ENCODE data around the gene NR4A1. TPM values are rescaled to one million over a fixed set of nuclear protein-coding genes. Genes with fewer than 3 reads are reported as not detected.

NR4A1 gene
- total and polyA plus RNA-seq, 10 of the 15 experiments (the other 5 are each of a cell fraction or from before 2014, with no cell fraction given), result 0.05 to 7.9 (median 2.2) TPM; not detected in 1

DNA sequence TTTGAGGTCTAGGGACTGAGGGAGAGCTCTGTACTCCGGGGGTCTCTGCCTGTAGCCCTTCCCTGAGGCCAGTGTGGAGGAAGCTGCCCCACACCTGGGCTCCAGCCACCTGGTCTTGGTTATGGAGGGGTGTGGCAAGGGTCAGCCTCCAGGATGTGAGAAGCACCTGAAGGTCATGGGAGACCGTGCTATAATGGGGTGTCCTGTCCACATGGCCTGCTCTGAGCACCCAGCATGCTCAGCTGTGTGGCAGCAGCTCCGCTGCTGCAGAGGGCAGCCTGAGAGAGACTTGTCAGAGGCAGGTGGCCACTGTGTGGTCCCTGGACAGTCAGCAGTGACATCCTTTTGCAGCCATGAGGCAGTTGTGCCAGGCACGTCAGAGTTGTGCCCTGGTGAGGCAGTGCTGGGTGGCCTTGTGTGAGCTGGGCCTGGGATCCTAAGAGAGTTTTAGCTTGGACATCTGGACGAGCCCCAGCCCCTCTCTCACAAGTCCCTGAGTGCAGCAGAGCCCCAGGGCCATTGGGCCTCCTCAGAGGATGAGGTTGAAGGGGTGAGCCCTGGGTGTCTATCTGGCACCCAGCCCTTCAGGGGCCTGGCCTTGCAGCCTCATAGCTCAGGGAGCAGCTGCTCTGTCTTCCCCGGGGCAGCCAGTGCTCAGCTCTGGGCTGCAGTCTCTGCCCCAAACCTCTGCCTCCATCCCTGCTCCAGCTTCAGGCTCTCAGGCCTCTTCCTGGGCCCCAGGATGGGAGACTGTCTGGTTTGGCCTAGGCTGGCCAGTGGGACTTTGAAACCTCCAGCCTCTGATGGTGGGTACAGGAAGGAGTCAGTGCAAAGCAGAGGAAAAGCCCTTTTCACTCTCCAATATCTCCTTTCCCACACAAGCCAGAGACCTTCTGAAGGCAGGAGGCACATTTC lies 11.2 kb downstream of the NR4A1 start:
- H3K4me2 ChIP-seq (ENCODE audit: control insufficient read depth, insufficient read depth), result no peak overlapping the region
- no peaks in the 10 kb centered on the region for H4K20me1 ChIP-seq (ENCODE audit: control insufficient read depth, insufficient read depth)
- ChIA-PET POLR2A (interaction anchor here (0.9 kb wide), 1 partner anchor 31 kb away, joined by 3 read pairs; no protein-coding TSS in a partner anchor), RAD21 (ENCODE audit: unreplicated experiment) (interaction anchor here (0.9 to 1.6 kb wide), 3 partner anchors 26 to 56 kb away, joined by 3 to 6 read pairs (median 3); no protein-coding TSS in a partner anchor), CTCF (interaction anchor here (1.5 to 15.1 kb wide), 2 partner anchors 20 to 36 kb away, joined by 4 to 208 read pairs; no protein-coding TSS in a partner anchor), SMC1A (ENCODE audit: uncharacterized antibody, unreplicated experiment) (interaction anchor here (1.2 to 1.7 kb wide), 2 partner anchors 37 to 39 kb away, joined by 3 read pairs; no protein-coding TSS in a partner anchor)
- 23% methylated on average over 6 of the region's 6 CpGs for WGBS (ENCODE audit: insufficient coverage, insufficient replicate concordance, low lambda C conversion rate, missing lambda C conversion rate)
- no peaks in the 10 kb centered on the region for H3K9me3 ChIP-seq (replicated peaks; ENCODE audit: control insufficient read depth, insufficient read depth, low read length)
- intact Hi-C loops (cut with micrococcal nuclease; ENCODE audit: unreplicated experiment) (no loop called here), in situ Hi-C loops (cut with MboI) (no loop called here)
- BruUV-seq (replicated peaks), result no TSS peak
- H3K4me1 ChIP-seq (ENCODE audit: control insufficient read depth, insufficient read depth, low read length), result no peaks in the 10 kb centered on the region
- DNase-seq (ENCODE audit: low read depth, low spot score), result no peak
- H3K27ac ChIP-seq (ENCODE audit: control insufficient read depth, insufficient read depth), result no peak overlapping the region
- FAIRE-seq, result no peak
- no peak overlapping the region for H3K9ac ChIP-seq (ENCODE audit: control insufficient read depth, insufficient read depth, low read length)
- no peaks in the 10 kb centered on the region; a peak in 2 of 4 replicates for H3K27me3 ChIP-seq (replicated peaks in 1 of 2; ENCODE audit: control insufficient read depth in 2 of 2, insufficient read depth in 2 of 2, low read length in 1 of 2)
- no peak for ATAC-seq
- H3K36me3 ChIP-seq (ENCODE audit: control insufficient read depth in 2 of 2, insufficient read depth in 2 of 2, low read length in 1 of 2), result no peaks in the 10 kb centered on the region; a peak in 1 of 4 replicates
- H3K79me2 ChIP-seq (ENCODE audit: control insufficient read depth, insufficient read depth, low read length), result no peaks in the 10 kb centered on the region
- H3K4me3 ChIP-seq, result no peak overlapping the region
- H2AFZ ChIP-seq (ENCODE audit: control insufficient read depth, low read depth, low read length), result no peak overlapping the region
- no peak for TF ChIP-seq ZBTB33 (IDR thresholded peaks at IDR 0.05)
- no peak for TF ChIP-seq ATF7 (IDR thresholded peaks at IDR 0.05; ENCODE audit: low read depth)
- no peak for TF ChIP-seq CUX1 (IDR thresholded peaks at IDR 0.05; ENCODE audit: insufficient replicate concordance, low read depth, low read length)
- no peak for TF ChIP-seq SIN3A (IDR thresholded peaks at IDR 0.05; ENCODE audit: low read depth, low read length)
- no peak for TF ChIP-seq ATF2 (IDR thresholded peaks at IDR 0.05; ENCODE audit: low read length)
- TF ChIP-seq MEF2A (IDR thresholded peaks at IDR 0.05; ENCODE audit: insufficient read depth, low read depth, low read length), result no peak
- TF ChIP-seq, protein P1, sequence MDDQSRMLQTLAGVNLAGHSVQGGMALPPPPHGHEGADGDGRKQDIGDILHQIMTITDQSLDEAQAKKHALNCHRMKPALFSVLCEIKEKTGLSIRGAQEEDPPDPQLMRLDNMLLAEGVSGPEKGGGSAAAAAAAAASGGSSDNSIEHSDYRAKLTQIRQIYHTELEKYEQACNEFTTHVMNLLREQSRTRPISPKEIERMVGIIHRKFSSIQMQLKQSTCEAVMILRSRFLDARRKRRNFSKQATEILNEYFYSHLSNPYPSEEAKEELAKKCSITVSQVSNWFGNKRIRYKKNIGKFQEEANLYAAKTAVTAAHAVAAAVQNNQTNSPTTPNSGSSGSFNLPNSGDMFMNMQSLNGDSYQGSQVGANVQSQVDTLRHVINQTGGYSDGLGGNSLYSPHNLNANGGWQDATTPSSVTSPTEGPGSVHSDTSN (IDR thresholded peaks at IDR 0.05; ENCODE audit: insufficient replicate concordance, low read depth, low read length), result no peak
- no peak for TF ChIP-seq MLLT1 (IDR thresholded peaks at IDR 0.05)
- no peak for TF ChIP-seq NBN (IDR thresholded peaks at IDR 0.05)
- TF ChIP-seq ZBED1 (IDR thresholded peaks at IDR 0.05; ENCODE audit: borderline replicate concordance), result no peak
